Activated naive CD8-positive, alpha-beta T cell (primary cell): ENCODE measurements around the gene THPO.

Experiments used
- H3K27ac Mint-ChIP-seq: one replicate; pipeline ENCODE4 v1.8.0; 2021; ENCODE audit warnings: mixed read lengths
- H3K27me3 Mint-ChIP-seq: one replicate; pipeline ENCODE4 v1.8.0; 2021; ENCODE audit warnings: mixed read lengths
- H3K36me3 Mint-ChIP-seq: one replicate; pipeline ENCODE4 v1.8.0; 2021; ENCODE audit warnings: mixed read lengths
- H3K4me1 Mint-ChIP-seq: one replicate; pipeline ENCODE4 v1.8.0; 2021; ENCODE audit warnings: low read depth, mixed read lengths
- H3K4me3 Mint-ChIP-seq: one replicate; pipeline ENCODE4 v1.8.0; 2021; ENCODE audit warnings: mild to moderate bottlenecking, mixed read lengths
- H3K9me3 Mint-ChIP-seq: one replicate; pipeline ENCODE4 v1.8.0; 2021; ENCODE audit warnings: low read depth, mixed read lengths

THPO gene

GRCh38 chr3:184389384-184389783 is 11.4 kb upstream of the THPO start:
- no peaks in the 10 kb centered on the region for H3K36me3 Mint-ChIP-seq
- no peak overlapping the region for H3K4me3 Mint-ChIP-seq
- H3K27me3 Mint-ChIP-seq, result peaks cover 4% of the 10 kb centered on the region
- no peaks in the 10 kb centered on the region for H3K4me1 Mint-ChIP-seq
- no peak overlapping the region for H3K27ac Mint-ChIP-seq
- no peaks in the 10 kb centered on the region for H3K9me3 Mint-ChIP-seq

GRCh38 chr3:184388936-184389230 is 10.9 kb upstream of the THPO start:
- no peaks in the 10 kb centered on the region for H3K9me3 Mint-ChIP-seq
- H3K27me3 Mint-ChIP-seq, result peaks cover 9% of the 10 kb centered on the region
- no peak overlapping the region for H3K27ac Mint-ChIP-seq
- no peaks in the 10 kb centered on the region for H3K4me1 Mint-ChIP-seq
- H3K4me3 Mint-ChIP-seq, result no peak overlapping the region
- no peaks in the 10 kb centered on the region for H3K36me3 Mint-ChIP-seq

DNA sequence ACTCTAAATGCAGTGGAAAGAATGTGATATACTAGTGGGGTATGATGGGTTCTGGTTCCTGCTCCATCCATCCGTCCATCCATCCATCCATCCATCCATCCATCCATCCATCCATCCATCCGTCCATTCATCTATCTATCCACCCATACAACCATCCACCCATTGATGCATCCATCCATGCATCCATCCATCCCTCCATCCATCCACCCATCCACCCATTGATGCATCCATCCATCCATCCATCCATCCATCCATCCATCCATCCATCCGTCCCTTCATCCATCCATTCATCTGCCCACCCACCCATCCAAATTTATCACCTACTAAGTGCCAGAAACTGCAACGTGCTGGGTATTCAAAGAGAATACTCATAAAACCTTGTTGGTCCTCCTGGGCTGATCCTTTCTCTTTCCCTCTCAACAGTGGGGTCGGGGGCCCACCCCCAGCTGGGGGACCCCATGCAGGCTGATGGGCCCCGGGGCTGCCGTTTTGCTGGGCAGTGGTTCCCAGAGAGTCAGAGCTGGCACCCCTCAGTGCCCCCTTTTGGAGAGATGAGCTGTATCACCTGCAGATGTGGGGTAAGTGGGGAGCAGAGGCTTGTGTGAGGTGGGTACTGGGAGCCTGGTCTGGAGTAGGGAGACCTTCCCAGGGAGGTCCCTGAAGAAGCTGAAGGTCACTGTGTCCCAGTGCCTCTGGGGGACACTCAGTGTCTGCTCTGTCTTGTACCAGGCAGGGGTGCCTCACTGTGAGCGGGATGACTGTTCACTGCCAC is 10.3 kb upstream of the THPO start:
- no peaks in the 10 kb centered on the region for H3K36me3 Mint-ChIP-seq
- no peak overlapping the region for H3K27ac Mint-ChIP-seq
- H3K4me1 Mint-ChIP-seq, result no peaks in the 10 kb centered on the region
- no peaks in the 10 kb centered on the region for H3K9me3 Mint-ChIP-seq
- no peak overlapping the region for H3K4me3 Mint-ChIP-seq
- peaks cover 9% of the 10 kb centered on the region for H3K27me3 Mint-ChIP-seq

GRCh38 chr3:184387174-184387714 is 9.2 kb upstream of the THPO start:
- no peaks in the 10 kb centered on the region for H3K9me3 Mint-ChIP-seq
- no peaks in the 10 kb centered on the region for H3K4me1 Mint-ChIP-seq
- H3K36me3 Mint-ChIP-seq, result no peaks in the 10 kb centered on the region
- H3K4me3 Mint-ChIP-seq, result no peak overlapping the region
- peaks cover 9% of the 10 kb centered on the region for H3K27me3 Mint-ChIP-seq
- no peak overlapping the region for H3K27ac Mint-ChIP-seq

DNA sequence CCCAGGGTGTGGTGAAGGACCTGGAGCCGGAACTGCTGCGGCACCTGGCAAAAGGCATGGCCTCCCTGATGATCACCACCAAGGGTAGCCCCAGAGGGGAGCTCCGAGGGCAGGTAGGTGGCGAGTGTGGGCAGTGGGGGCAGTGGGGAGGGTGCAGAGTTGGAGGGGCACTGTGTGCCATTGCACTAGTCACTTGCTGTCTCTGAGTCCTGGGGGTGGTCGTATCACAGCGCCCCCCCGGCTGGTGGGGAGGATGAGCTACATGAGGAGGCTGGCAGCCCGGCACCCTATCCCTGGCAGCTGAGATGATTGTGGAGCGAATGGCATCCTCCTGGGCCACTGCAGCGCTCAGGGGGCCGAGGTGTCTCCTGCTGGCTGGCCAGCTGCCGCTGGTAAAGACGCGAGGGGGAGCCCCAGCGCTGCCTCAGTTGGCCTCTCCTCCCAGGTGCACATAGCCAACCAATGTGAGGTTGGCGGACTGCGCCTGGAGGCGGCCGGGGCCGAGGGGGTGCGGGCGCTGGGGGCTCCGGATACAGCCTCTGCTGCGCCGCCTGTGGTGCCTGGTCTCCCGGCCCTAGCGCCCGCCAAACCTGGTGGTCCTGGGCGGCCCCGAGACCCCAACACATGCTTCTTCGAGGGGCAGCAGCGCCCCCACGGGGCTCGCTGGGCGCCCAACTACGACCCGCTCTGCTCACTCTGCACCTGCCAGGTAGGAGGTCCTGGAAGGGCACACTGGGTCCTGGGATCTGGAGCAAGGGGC is 8.2 kb upstream of the THPO start:
- Mint-ChIP-seq H3K27me3 (peaks cover 11% of the 10 kb centered on the region), H3K27ac (no peak overlapping the region), H3K4me3 (no peak overlapping the region), H3K36me3 (no peaks in the 10 kb centered on the region), H3K4me1 (no peaks in the 10 kb centered on the region), H3K9me3 (no peaks in the 10 kb centered on the region)

GRCh38 chr3:184384856-184385422 is 6.9 kb upstream of the THPO start:
- Mint-ChIP-seq H3K4me1 (peaks cover 2% of the 10 kb centered on the region), H3K9me3 (no peaks in the 10 kb centered on the region), H3K36me3 (no peaks in the 10 kb centered on the region), H3K4me3 (no peak overlapping the region), H3K27me3 (peaks cover 11% of the 10 kb centered on the region), H3K27ac (no peak overlapping the region)

GRCh38 chr3:184384342-184384741 is 6.3 kb upstream of the THPO start:
- Mint-ChIP-seq H3K4me1 (peaks cover 2% of the 10 kb centered on the region), H3K9me3 (no peaks in the 10 kb centered on the region), H3K27me3 (peaks cover 12% of the 10 kb centered on the region), H3K4me3 (no peak overlapping the region), H3K36me3 (no peaks in the 10 kb centered on the region), H3K27ac (no peak overlapping the region)

GRCh38 chr3:184383033-184383740 is 5.2 kb upstream of the THPO start:
- H3K4me3 Mint-ChIP-seq, result no peak overlapping the region
- H3K27me3 Mint-ChIP-seq, result peaks cover 19% of the 10 kb centered on the region
- no peak overlapping the region for H3K27ac Mint-ChIP-seq
- H3K4me1 Mint-ChIP-seq, result peaks cover 5% of the 10 kb centered on the region
- no peaks in the 10 kb centered on the region for H3K9me3 Mint-ChIP-seq
- no peaks in the 10 kb centered on the region for H3K36me3 Mint-ChIP-seq

- no peak overlapping the region for H3K4me3 Mint-ChIP-seq
- peaks cover 19% of the 10 kb centered on the region for H3K27me3 Mint-ChIP-seq
- no peaks in the 10 kb centered on the region for H3K36me3 Mint-ChIP-seq
- H3K4me1 Mint-ChIP-seq, result peaks cover 5% of the 10 kb centered on the region
- no peak overlapping the region for H3K27ac Mint-ChIP-seq
- H3K9me3 Mint-ChIP-seq, result no peaks in the 10 kb centered on the region
Measured at GRCh38 chr3:184382326-184383032, 4.5 kb upstream of the THPO start.

- Mint-ChIP-seq H3K27ac (no peak overlapping the region), H3K36me3 (no peaks in the 10 kb centered on the region), H3K9me3 (no peaks in the 10 kb centered on the region), H3K4me1 (peaks cover 5% of the 10 kb centered on the region), H3K4me3 (peak overlapping the region; percentile 82), H3K27me3 (peaks cover 19% of the 10 kb centered on the region)
Measured at GRCh38 chr3:184381261-184382224, 3.5 kb upstream of the THPO start.

DNA sequence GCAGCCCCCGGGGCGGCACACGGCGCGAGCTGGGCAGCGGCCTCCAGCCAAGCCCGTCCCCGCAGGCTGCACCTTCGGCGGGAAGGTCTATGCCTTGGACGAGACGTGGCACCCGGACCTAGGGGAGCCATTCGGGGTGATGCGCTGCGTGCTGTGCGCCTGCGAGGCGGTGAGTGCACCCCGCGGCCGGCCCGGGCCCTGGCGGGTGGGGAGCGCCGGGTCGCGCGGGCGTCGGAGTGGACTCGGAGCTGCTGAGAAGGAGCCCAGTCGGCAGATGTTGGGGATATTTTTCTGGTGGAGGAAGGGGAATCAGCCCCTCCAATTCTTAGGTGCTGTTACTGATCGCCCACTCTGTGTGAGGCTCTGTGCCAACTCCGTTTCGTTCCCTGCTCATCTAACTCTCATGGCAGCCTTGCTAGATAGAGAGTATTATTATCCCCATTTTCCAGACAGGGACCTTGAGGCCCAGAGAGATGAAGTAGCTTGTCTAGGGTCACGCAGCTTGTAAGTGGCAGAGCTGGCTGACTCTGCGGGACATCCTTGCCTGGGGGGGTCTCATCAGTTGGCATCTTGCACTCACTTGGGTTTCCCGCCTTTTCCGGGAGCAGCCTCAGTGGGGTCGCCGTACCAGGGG is 2.7 kb upstream of the THPO start:
- peaks cover 5% of the 10 kb centered on the region for H3K4me1 Mint-ChIP-seq
- H3K4me3 Mint-ChIP-seq, result peak overlapping the region; percentile 82
- no peak overlapping the region for H3K27ac Mint-ChIP-seq
- H3K27me3 Mint-ChIP-seq, result peaks cover 19% of the 10 kb centered on the region
- H3K9me3 Mint-ChIP-seq, result no peaks in the 10 kb centered on the region
- H3K36me3 Mint-ChIP-seq, result no peaks in the 10 kb centered on the region

DNA sequence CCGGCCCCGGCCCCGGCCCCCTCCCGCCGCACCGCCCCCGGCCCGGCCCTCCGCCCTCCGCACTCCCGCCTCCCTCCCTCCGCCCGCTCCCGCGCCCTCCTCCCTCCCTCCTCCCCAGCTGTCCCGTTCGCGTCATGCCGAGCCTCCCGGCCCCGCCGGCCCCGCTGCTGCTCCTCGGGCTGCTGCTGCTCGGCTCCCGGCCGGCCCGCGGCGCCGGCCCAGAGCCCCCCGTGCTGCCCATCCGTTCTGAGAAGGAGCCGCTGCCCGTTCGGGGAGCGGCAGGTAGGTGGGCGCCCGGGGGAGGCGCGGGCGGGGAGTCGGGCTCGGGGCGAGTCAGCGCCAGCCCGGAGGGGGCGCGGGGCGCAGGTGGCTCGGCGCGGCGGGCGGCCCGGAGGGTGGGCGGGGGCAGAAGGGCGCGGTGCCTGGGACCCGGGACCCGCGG is 2.2 kb upstream of the THPO start:
- Mint-ChIP-seq H3K4me1 (peaks cover 5% of the 10 kb centered on the region), H3K36me3 (no peaks in the 10 kb centered on the region), H3K9me3 (no peaks in the 10 kb centered on the region), H3K27ac (no peak overlapping the region), H3K27me3 (peaks cover 17% of the 10 kb centered on the region), H3K4me3 (no peak overlapping the region)
